ENCODE results near the gene WWP2.

DNA sequence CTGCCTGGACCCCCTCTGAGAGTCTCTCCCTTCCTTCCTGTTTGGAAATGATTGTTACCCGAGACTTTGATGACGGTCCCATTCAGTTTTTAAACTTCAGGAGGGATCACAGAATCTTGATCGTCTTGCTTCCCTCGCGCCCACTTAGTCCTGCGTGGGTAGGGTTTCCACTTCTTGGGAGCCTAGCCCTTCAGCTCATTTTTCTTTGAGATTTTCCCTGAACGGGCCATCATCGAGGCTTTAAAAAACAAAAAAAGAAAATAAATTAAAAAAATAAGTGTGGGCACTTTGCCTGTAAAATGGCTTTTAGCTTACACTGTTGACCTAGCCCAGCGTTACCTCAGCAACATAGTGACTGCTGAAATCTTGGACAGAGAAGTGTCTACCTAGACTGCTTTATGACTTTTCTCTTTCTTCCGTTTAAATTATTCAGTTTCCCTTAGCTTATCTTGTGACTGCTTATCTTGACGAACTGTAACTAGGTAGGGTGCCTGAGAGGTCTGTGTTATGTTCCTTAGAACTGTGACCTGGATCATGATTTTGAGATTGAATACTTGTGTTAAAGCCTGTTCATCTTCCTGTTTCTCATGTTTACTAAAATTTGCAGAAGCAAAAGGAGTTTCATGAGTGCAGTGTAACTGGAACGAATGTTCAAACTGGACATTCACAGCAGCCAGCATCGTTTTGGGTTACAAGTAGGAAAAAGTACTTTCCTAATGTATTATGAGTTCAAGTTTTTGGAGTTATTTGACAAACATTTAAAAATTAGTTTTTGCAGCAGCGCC lies 874 bp downstream of the WWP2 start:
- TF ChIP-seq, protein P1, sequence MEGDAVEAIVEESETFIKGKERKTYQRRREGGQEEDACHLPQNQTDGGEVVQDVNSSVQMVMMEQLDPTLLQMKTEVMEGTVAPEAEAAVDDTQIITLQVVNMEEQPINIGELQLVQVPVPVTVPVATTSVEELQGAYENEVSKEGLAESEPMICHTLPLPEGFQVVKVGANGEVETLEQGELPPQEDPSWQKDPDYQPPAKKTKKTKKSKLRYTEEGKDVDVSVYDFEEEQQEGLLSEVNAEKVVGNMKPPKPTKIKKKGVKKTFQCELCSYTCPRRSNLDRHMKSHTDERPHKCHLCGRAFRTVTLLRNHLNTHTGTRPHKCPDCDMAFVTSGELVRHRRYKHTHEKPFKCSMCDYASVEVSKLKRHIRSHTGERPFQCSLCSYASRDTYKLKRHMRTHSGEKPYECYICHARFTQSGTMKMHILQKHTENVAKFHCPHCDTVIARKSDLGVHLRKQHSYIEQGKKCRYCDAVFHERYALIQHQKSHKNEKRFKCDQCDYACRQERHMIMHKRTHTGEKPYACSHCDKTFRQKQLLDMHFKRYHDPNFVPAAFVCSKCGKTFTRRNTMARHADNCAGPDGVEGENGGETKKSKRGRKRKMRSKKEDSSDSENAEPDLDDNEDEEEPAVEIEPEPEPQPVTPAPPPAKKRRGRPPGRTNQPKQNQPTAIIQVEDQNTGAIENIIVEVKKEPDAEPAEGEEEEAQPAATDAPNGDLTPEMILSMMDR (conservative IDR thresholded peaks at IDR 0.05): no peak
- no peak for TF ChIP-seq EZH2 (IDR thresholded peaks at IDR 0.05; ENCODE audit: low read depth)
